Panc1 (cell line): Measurements from ENCODE around the gene GPRC5C. TPM values are rescaled to one million over a fixed set of nuclear protein-coding genes. Genes with fewer than 3 reads are reported as not detected.

ENCODE experiments used
- ATAC-seq: fragments of 200-7000 bp; cut with Tn5 transposase; 2 replicates; pipeline ENCODE4 v1.9.1; 2020; ENCODE audit warnings: mild to moderate bottlenecking, moderate library complexity
- BruUV-seq: library from RNA; stranded (reverse); fragments of 400-500 nt; replicated peaks from 2 replicates; lab custom pipeline; 2021; lab: Mats Ljungman, UMichigan
- CTCF ChIA-PET: fragments of 300-600 bp; sonication (Branson Sonifier 250); formaldehyde crosslinking; loops from one replicate; lab custom pipeline; 2022; ENCODE audit warnings: antibody characterized with exemption; lab: Charles Lee
- POLR2A ChIA-PET: fragments of 300-600 bp; sonication (Branson Sonifier 250); formaldehyde crosslinking; loops from one replicate; lab custom pipeline; 2022; ENCODE audit warnings: antibody characterized with exemption; lab: Charles Lee
- DNase-seq: peaks from one replicate; pipeline ENCODE4 v3.0.0-alpha.2; 2010; ENCODE audit warnings: low read depth, low spot score
- H3K27ac ChIP-seq: 2 replicates; pipeline ENCODE4 v1.5.1; 2011; ENCODE audit warnings: mild to moderate bottlenecking, low read length, inconsistent platforms
- H3K27me3 ChIP-seq: fragments of 200-500 bp; sonication (Bioruptor generic); 2 replicates; pipeline ENCODE4 v1.6.0; 2014; ENCODE audit warnings: low read length, inconsistent platforms; ENCODE audit not compliant: control insufficient read depth, insufficient read depth
- H3K36me3 ChIP-seq: fragments of 200-500 bp; sonication (Bioruptor generic); 2 replicates; pipeline ENCODE4 v1.5.1; 2014; ENCODE audit warnings: inconsistent platforms, mild to moderate bottlenecking, low read length, moderate library complexity; ENCODE audit not compliant: control insufficient read depth, insufficient read depth
- H3K4me1 ChIP-seq: 2 replicates; pipeline ENCODE4 v1.5.1; 2011; ENCODE audit warnings: inconsistent platforms, mild to moderate bottlenecking, low read length, moderate library complexity; ENCODE audit not compliant: control insufficient read depth, insufficient read depth
- H3K4me3 ChIP-seq, 2 experiments: 2 replicates each; pipeline ENCODE4 v1.5.1; 2011 to 2012; ENCODE audit warnings: low read depth in 2 of 2, low read length in 2 of 2, mild to moderate bottlenecking in 2 of 2, inconsistent platforms in 1 of 2, moderate library complexity in 1 of 2
- H3K9me3 ChIP-seq: fragments of 200-500 bp; sonication (Bioruptor generic); 2 replicates; pipeline ENCODE4 v1.5.1; 2014; ENCODE audit warnings: low read depth, mild to moderate bottlenecking, inconsistent platforms, low read length, moderate library complexity; ENCODE audit not compliant: control insufficient read depth, insufficient read depth
- CTCF ChIP-seq: fragments of 450-650 bp; IDR thresholded peaks from 2 replicates; pipeline ENCODE4 v1.5.1; 2017; ENCODE audit warnings: mild to moderate bottlenecking
- POLR2AphosphoS5 ChIP-seq: IDR thresholded peaks from 2 replicates; pipeline ENCODE4 v1.6.1; 2012; ENCODE audit warnings: mild to moderate bottlenecking, low read depth, low read length, moderate library complexity
- SIN3A ChIP-seq: IDR thresholded peaks from 2 replicates; pipeline ENCODE4 v1.6.1; 2012; ENCODE audit warnings: low read depth, mild to moderate bottlenecking, low read length, moderate library complexity, borderline replicate concordance; ENCODE audit not compliant: insufficient read depth
- TCF7L2 ChIP-seq: IDR thresholded peaks from 2 replicates; pipeline ENCODE4 v1.6.1; 2011; ENCODE audit warnings: mild to moderate bottlenecking, low read depth, low read length, inconsistent platforms
- in situ Hi-C: cut with HindIII; loops from 2 replicates; pipeline ENCODE4 v1.10.0; 2016; ENCODE audit warnings: low sequenced_read_pairs, low pct_unique_long_range_greater_than_20kb
- intact Hi-C: fragments of 100-400 bp; cut with micrococcal nuclease; formaldehyde crosslinking; loops from one replicate; pipeline ENCODE4 v1.10.0; 2022; ENCODE audit not compliant: unreplicated experiment
- total RNA-seq: library from RNA; stranded (reverse); gene quantifications from one replicate; pipeline ENCODE4 v1.2.1, GENCODE V29; 2021; ENCODE audit not compliant: unreplicated experiment
- TF ChIP-seq, protein P1 (sequence below), 2 experiments: IDR thresholded peaks; 2 replicates each; pipeline ENCODE4 v1.6.1; 2011 to 2012; ENCODE audit warnings: low read depth in 2 of 2, control low read depth in 1 of 2, low read length in 1 of 2, mild to moderate bottlenecking in 1 of 2, moderate library complexity in 1 of 2; ENCODE audit not compliant: insufficient read depth in 1 of 2

GPRC5C gene
- total RNA-seq, 1 experiment from 2014 or later, result 57.1 TPM

DNA sequence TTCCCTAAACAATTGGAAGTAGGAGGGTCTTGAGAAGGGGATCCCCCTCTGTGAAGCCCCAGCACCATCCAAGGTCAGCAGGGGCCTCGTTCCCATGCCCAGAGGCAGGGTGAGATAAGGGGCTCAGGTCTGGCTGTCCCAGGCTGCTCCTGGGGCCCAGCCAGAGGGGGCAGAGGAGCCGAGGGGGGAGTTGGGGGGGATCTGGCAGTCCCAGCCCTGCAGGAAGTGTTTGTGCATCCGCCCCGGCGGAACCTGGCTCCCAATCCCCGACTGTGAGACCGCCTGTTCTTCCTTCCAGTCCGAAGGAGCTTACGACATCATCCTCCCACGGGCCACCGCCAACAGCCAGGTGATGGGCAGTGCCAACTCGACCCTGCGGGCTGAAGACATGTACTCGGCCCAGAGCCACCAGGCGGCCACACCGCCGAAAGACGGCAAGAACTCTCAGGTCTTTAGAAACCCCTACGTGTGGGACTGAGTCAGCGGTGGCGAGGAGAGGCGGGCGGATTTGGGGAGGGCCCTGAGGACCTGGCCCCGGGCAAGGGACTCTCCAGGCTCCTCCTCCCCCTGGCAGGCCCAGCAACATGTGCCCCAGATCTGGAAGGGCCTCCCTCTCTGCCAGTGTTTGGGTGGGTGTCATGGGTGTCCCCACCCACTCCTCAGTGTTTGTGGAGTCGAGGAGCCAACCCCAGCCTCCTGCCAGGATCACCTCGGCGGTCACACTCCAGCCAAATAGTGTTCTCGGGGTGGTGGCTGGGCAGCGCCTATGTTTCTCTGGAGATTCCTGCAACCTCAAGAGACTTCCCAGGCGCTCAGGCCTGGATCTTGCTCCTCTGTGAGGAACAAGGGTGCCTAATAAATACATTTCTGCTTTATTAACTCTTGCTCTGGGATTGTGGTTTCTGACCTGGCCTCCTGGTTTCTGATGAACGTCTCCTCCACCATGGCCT lies 14.9 kb downstream of the GPRC5C start:
- no peak for DNase-seq
- no peak overlapping the region for H3K27ac ChIP-seq
- H3K27me3 ChIP-seq, result no peaks in the 10 kb centered on the region
- intact Hi-C loops (no loop called here), in situ Hi-C loops (no loop called here)
- POLR2A ChIA-PET, result no interaction called here
- TF ChIP-seq SIN3A (no peak), CTCF (no peak), POLR2AphosphoS5 (no peak), TCF7L2 (no peak)
- TF ChIP-seq, protein P1, sequence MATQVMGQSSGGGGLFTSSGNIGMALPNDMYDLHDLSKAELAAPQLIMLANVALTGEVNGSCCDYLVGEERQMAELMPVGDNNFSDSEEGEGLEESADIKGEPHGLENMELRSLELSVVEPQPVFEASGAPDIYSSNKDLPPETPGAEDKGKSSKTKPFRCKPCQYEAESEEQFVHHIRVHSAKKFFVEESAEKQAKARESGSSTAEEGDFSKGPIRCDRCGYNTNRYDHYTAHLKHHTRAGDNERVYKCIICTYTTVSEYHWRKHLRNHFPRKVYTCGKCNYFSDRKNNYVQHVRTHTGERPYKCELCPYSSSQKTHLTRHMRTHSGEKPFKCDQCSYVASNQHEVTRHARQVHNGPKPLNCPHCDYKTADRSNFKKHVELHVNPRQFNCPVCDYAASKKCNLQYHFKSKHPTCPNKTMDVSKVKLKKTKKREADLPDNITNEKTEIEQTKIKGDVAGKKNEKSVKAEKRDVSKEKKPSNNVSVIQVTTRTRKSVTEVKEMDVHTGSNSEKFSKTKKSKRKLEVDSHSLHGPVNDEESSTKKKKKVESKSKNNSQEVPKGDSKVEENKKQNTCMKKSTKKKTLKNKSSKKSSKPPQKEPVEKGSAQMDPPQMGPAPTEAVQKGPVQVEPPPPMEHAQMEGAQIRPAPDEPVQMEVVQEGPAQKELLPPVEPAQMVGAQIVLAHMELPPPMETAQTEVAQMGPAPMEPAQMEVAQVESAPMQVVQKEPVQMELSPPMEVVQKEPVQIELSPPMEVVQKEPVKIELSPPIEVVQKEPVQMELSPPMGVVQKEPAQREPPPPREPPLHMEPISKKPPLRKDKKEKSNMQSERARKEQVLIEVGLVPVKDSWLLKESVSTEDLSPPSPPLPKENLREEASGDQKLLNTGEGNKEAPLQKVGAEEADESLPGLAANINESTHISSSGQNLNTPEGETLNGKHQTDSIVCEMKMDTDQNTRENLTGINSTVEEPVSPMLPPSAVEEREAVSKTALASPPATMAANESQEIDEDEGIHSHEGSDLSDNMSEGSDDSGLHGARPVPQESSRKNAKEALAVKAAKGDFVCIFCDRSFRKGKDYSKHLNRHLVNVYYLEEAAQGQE (IDR thresholded peaks at IDR 0.05; ENCODE audit: insufficient read depth in 1 of 2, low read depth in 2 of 2, low read length in 1 of 2), result no peak
- no peak for ATAC-seq
- H3K4me1 ChIP-seq, result peaks cover 22% of the 10 kb centered on the region
- no peak overlapping the region for H3K4me3 ChIP-seq
- BruUV-seq, result no TSS peak
- no peaks in the 10 kb centered on the region for H3K9me3 ChIP-seq
- H3K36me3 ChIP-seq, result no peaks in the 10 kb centered on the region
- CTCF ChIA-PET, result interaction anchor here (0.7 kb wide), 1 partner anchor 1075 kb away, joined by 3 read pairs; no protein-coding TSS in a partner anchor

DNA sequence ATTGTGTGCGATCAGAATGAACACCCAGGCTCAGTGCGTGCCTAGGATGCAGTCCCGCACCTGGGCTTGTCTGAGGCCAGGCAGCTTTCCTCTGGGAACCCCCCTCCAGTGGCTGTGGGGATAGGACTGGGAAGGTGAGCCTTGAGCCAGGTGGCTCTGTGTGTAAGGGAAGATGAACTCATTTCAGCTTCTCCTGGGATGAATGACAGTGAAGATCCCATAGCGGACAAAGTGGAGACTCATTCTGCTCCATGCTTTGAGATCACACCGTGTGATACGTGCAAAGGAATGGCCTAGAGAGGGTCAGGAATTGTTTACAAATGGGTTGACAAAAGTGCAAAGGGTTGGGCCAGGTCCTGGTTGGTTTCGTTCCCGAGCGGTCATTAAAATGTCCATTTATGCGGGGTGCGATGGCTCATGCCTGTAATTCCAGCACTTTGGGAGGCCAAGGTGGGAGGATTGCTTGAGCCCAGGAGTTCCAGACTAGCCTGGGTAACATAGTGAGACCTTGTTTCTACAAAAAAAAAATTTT lies 15.8 kb downstream of the GPRC5C start:
- CTCF ChIA-PET, result interaction anchor here (0.8 to 1.2 kb wide), 3 partner anchors 9 to 69 kb away, joined by 3 to 4 read pairs (median 3); no protein-coding TSS in a partner anchor
- no peaks in the 10 kb centered on the region for H3K9me3 ChIP-seq
- POLR2A ChIA-PET, result no interaction called here
- in situ Hi-C loops, result no loop called here
- ATAC-seq (no peak), DNase-seq (no peak)
- TF ChIP-seq POLR2AphosphoS5 (no peak), SIN3A (no peak), TCF7L2 (no peak), CTCF (no peak)
- TF ChIP-seq, protein P1 (IDR thresholded peaks at IDR 0.05; ENCODE audit: insufficient read depth in 1 of 2, low read depth in 2 of 2, low read length in 1 of 2), result no peak
- intact Hi-C loops, result no loop called here
- H3K27me3 ChIP-seq, result no peaks in the 10 kb centered on the region
- no peak overlapping the region for H3K27ac ChIP-seq
- peaks cover 17% of the 10 kb centered on the region for H3K4me1 ChIP-seq
- no peaks in the 10 kb centered on the region for H3K36me3 ChIP-seq
- H3K4me3 ChIP-seq, result no peak overlapping the region
- BruUV-seq, result no TSS peak
